NCI-H69 (cell line): ENCODE data around the gene NELFA.
A peak's percentile ranks its signal among the peaks of the same experiment; 100 is the strongest.
"Not testable (repeated sequence)": the region's sequence is repeated elsewhere in the genome, so short reads cannot be mapped to it uniquely, and the experiment has no call there.

Source experiments
- DNase-seq: peaks from one replicate; lab custom pipeline; 2025; lab: John Stamatoyannopoulos, UW

The NELFA gene

GRCh38 chr4:2040391-2041238 is 31.8 kb upstream of the NELFA start:
- DNase-seq: peak; percentile 12

GRCh38 chr4:2036866-2037265 is 28.1 kb upstream of the NELFA start:
- DNase-seq: no peak

GRCh38 chr4:2036327-2036726 is 27.6 kb upstream of the NELFA start:
- DNase-seq: no peak

DNA sequence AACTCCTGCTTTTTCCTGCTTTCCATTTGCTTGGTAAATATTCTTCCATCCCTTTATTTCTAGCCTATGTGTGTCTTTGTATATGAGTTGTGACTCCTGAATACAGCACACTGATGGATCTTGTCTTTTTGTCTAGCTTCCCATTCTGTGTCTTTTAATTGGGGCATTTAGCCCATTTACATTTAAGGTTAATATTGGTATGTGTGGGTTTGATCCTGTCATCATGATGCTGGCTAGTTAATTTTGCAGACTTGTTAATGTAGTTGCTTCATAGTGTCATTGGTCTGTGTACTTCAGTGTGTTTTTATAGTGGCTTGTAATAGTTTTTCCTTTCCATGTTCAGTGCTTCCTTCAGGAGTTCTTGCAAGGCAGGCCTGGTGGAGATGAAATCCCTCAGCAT is 22.4 kb upstream of the NELFA start:
- not testable (repeated sequence) for DNase-seq

GRCh38 chr4:2027120-2027519 is 18.3 kb upstream of the NELFA start:
- not testable (repeated sequence) for DNase-seq

DNA sequence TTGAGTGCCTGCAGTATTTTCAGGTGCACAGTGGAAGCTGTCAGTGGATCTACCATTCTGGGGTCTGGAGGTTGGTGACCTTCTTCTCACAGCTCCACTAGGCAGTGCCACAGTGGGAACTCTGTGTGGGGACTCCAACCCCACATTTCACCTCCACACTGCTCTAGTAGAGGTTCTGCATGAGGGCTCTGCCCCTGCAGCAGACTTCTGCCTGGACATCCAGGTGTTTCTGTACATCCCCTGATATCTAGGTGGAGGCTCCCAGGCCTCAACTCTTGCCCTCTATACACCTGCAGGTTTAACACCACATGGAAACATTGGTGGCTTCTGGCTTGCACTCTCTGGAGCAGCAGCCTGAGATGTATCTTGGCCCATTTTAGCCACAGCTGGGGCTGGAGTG is 17.0 kb upstream of the NELFA start:
- DNase-seq: no peak

- no peak for DNase-seq
Observed at GRCh38 chr4:2024683-2025082, 15.9 kb upstream of the NELFA start.

DNA sequence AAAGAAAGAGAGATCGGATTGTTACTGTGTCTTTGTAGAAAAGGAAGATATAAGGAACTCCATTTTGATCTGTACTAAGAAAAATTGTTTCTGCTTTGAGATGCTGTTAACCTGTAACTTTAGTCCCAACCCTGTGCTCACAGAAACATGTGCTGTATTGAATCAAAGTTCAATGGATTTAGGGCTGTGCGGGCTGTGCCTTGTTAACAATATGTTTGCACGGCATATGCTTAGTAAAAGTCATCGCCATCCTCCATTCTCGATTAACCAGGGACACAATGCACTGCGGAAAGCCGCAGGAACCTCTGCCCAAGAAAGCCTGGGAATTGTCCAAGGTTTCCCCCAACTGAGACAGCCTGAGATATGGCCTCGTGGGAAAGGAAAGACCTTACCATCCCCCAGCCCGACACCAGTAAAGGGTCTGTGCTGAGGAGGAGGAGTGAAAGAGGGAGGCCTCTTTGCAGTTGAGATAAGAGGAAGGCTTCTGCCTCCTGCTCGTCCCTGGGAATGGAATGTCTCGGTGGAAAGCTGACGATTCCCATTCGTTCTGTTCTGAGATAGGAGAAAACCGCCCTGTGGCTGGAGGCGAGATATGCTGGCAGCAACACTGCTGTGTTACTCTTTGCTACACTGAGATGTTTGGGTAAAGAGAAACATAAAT is 12.7 kb upstream of the NELFA start:
- DNase-seq: not testable (repeated sequence)

DNA sequence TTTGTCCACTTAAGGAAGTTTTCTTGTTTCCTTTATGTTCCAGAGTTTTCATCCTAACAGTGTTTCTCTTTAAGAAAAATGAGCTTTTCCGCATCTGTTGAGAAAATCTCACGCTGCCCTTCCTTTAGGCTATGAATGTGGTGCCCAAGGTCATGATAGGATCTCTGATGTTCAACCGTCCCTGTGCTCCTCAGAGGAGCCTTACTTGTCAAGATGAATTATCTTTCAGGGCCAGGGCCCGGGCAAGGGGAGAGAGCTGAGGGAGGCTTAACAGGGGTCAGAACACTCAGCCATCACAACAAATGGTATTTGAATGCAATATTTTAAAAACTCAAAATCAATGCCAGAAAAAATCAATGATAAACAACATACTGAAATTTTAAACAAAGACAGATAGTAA is 6.2 kb upstream of the NELFA start:
- no peak for DNase-seq

DNA sequence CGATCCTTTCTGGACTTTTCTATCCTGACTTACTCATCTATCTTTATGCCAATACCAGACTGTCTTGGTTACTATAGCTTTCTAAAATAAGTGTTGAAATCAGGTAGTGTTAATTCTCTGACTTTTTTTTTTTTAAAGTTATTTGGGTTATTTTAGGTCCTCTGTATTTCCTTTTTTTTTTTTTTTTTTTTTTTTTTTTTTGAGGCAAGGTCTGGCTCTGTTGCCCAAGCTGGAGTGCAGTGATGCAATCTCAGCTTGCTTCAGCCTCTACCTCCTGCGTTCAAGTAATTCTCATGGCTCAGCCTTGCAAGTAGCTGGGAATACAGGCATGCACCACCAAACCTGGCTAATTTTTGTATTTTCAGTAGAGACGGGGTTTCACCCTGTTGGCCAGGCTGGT is 2.8 kb upstream of the NELFA start:
- DNase-seq: no peak

DNA sequence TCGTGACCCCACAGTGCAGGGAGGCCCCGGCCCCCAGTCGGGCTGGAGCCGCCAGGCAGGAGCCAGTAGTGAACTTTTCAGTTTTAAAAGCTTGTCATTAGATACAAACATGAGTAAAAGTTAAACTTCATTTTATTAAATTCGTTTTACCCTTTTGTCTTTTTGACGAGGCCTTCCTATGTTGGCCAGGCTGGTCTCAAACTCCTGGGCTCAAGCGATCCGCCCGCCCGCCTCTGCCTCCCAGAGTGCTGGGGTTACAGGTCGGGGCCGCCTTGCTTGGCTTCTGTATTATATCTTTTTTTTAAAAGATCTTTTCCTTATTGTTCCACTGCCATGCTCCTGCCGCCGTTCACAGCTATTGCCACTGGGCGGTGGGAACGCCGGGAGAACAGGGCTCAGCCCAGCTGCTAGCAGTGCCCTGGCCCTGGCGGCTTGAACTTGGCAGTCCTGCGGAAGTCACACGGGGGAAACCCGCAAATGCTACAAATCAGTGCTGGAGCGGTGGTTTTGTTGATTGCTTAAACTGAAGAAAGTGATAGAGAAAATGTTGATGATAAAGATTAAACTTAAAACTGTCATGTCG is 968 bp upstream of the NELFA start:
- peak; percentile 64 for DNase-seq

DNA sequence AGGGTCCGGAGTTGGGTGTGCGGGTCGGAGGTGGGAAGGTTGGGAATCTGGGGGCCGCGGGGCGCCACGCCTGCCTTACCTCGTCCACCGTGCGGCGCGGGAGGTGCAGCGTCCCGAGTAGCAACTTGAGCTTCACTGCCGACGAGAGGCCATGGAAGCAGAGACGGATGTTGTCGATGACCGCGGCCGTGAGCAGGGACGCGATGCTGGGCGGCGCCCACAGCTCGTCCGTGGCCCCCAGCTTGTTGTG is 178 bp downstream of the NELFA start:
- DNase-seq: no peak

DNA sequence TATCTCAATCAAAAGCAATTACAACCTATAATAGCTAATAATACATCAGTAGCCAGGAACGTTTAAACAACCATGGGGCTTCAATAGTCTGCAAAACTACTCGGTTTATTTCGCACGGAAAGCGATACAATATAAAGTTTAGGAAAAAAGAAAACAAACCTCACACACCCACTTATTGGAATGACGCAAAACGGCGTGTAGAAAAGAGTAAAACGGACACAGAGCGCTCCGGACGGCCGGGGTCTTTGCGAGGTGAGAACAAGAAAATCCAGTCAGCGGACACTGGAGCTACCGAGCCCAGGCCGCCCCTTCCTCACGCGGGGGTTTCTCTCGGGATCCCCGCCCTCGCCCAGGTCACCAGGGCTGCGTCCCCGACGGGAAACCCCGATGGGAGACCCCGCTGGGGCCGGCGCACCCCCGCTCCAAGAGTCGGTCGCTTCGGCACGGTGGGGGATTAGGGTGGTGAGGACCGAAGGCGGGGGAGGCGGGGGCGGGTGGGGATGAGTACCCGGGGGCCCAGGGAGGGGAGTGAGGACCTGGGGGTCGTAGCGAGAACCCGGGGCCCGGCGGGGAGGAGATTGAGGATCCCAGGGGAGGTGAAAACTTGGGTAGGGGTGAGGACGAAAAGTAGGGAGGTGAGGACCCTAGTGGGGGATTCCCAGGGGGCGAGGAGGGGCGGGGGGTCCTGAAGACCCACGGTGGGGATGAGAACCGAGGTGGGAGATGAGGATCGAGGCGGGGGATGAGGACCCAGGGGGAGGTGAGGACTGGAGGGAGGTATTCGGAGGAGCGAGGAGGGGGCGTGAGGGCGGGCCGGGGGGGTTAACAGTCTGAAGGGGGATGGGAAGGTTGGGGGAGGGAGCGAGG is 737 bp downstream of the NELFA start:
- DNase-seq: peak; percentile 42

DNA sequence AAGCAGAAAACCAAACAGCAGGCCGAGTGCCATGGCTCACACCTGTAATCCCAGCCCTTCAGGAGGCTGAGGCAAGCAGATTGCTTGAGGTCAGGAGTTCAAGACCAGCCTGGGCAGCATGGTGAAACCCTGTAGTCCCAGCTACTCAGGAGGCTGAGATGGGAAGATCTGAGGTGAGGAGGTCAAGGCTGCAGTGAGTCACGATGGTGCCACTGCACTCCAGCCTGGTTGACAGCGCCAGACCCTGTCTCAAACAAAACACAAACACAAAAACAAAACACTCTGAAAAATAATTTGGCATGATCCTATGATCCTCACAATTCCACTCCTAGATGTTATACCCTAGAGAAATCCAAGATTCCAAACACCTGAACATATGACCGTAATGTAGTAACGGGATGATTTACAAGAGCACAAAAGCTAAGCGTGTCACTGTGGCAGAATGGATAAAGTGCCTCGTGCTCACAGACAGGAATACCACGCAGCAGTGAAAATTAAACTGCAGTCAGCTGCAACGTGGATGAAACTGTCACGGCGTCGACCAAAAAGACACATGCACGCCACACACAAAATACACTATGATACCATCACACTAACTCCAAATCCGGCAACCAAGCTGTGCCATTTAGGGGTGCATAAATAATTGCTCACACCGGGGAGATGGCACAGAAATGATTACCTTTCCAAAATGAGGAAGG is 1.7 kb downstream of the NELFA start:
- no peak for DNase-seq

DNA sequence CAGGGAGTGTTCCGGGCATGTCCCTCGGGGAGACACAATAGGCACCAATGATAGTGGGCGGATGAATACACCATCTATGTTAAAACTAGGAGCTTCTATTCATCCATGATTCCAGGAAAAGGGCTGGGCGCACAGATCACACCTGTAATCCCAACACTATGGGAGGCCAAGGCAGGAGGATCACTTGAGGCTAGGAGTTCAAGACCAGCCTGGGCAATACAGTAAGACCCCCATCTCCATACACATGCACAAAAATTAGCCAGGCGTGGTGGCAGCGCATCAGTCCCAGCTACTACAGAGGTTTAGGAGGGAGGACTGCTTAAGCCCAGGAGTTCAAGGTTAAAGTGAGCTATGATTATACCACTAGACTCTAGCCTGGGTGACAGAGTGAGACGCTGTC is 2.4 kb downstream of the NELFA start:
- DNase-seq: no peak

GRCh38 chr4:2003361-2003760 is 5.4 kb downstream of the NELFA start:
- not testable (repeated sequence) for DNase-seq

DNA sequence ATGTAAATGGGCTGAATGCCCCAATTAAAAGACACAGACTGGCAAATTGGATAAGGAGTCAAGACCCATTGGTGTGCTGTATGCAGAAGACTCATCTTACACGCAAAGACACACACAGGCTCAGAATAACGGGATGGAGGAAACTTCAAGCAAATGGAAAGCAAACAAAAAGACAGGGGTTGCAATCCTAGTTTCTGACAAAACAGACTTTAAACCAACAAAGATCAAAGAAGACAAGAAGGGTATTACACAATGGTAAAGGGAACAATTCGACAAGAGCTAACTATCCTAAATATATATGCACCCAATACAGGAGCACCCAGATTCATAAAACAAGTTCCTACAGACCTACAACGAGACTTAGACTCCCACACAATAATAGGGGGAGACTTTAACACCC is 9.5 kb downstream of the NELFA start:
- DNase-seq: not testable (repeated sequence)

DNA sequence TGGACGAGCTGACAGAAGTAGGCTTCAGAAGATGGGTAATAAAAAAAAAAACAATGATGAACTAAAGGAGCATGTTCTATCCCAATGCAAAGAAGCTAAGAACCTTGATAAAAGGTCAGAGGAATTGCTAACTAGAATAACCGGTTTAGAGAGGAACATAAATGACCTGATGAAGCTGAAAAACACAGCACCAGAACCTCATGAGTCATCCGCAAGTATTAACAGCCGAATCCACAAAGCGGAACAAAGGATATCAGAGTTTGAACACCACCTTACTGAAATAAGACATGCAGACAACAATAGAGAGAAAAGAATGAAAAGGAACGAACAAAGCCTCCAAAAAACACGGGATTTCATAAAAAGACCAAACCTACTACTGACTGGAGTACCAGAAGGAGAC is 10.5 kb downstream of the NELFA start:
- DNase-seq: no peak

- DNase-seq: no peak
Observed at GRCh38 chr4:1997712-1998111, 11.1 kb downstream of the NELFA start.

DNA sequence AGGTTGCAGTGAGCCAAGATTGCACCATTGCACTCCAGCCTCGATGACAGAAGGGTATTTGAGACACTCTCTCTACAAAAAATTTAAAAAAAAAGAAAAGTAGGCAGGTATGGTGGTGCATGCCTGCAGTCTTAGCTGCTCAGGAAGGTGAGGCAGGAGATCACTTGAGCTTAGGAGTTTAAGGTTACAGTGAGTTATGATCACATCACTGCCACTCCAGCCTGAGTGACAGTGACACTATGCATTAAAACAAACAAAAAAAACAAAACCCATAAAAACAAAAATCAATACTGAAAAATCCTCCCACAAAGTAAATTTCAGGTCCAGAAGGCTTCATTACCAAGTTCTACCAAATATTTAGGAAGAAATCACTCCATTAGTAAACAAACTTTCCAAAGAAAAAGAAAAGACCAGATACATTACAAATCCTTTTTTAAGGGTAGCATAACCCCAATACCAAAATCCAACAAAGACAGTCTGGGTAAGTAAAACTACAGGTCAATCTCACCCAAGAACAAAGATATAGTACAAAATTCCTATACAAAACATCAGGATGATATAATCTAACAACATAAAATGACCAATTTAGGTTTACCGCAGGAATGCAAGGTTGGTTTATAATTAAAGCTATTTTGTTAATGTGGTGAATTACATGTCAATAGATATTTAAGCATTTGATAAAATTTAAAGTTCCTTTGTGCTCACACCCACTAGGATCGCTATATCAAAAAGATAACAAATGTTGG is 11.7 kb downstream of the NELFA start:
- DNase-seq: no peak

DNA sequence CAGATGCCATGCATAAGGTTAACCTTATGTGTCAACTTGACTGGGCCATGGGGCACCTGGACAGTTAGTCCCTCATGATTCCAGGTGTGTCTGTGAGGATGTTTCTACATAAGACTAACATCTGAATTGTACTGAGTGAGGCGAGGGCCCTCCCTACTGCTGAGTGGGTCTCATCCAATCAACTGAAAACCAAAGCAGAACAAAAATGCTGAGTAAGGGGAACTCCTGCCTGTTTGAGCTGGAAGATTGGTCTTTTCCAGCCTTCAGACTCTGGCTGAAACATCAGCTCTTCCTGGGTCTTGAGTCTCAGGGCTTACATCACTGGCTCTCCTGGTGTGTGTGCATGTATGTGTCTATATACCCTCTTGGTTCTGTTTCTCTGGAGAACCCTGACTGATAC is 13.8 kb downstream of the NELFA start:
- no peak for DNase-seq
